ENCODE results near the gene DCAF11. TPM values are rescaled to one million over a fixed set of nuclear protein-coding genes. Genes with fewer than 3 reads are reported as not detected.

DCAF11 gene
- total and polyA plus RNA-seq, 2 donors (not counting 1 experiment from before 2014, with no cell fraction given) = 64.5 to 96.3 TPM

- DNase-seq (no peak), ATAC-seq (ENCODE audit: low read depth) (no peak)
- peaks cover 0 to 24% of the 10 kb centered on the region in 2 experiments for H3K36me3 ChIP-seq (replicated peaks in 1 of 2; ENCODE audit: control extremely low read depth in 1 of 2, control insufficient read depth in 1 of 2, extremely low read depth in 1 of 2, insufficient read depth in 2 of 2, low read length in 1 of 2)
- H3K4me1 ChIP-seq (ENCODE audit: control insufficient read depth in 2 of 2, insufficient read depth in 2 of 2, low read length in 2 of 2) = peaks cover 8 to 10% of the 10 kb centered on the region in 2 donors
- no peak overlapping the region for H3K4me3 ChIP-seq (ENCODE audit: control extremely low read depth in 1 of 5, extremely low read depth in 1 of 5, insufficient read depth in 1 of 5, low read depth in 2 of 5, low read length in 4 of 5)
- no peak overlapping the region for H3K4me2 ChIP-seq (replicated peaks; ENCODE audit: low read depth, low read length, poor library complexity, severe bottlenecking)
- Mint-ChIP-seq H3K9me3 (ENCODE audit: insufficient read depth) (no peaks in the 10 kb centered on the region), H3K4me3 (no peak overlapping the region), H3K4me1 (peaks cover 9% of the 10 kb centered on the region), H3K27me3 (no peaks in the 10 kb centered on the region), H3K27ac (no peak overlapping the region)
- no peaks in the 10 kb centered on the region for H3K27me3 ChIP-seq (replicated peaks in 1 of 4; ENCODE audit: control extremely low read depth in 1 of 4, control insufficient read depth in 3 of 4, insufficient read depth in 4 of 4, low read length in 3 of 4)
- H2AFZ ChIP-seq (ENCODE audit: insufficient read depth, low read depth, low read length, poor library complexity, severe bottlenecking) = no peak overlapping the region
- TF ChIP-seq CTCF (IDR thresholded peaks at IDR 0.05) (no peak), EZH2 (IDR thresholded peaks at IDR 0.05; ENCODE audit: borderline replicate concordance, insufficient read depth, low read depth, low read length, poor library complexity, severe bottlenecking) (no peak)
- H3K27ac ChIP-seq (ENCODE audit: low read length in 2 of 2) = no peak overlapping the region
- no peaks in the 10 kb centered on the region for H3K9me3 ChIP-seq (ENCODE audit: control extremely low read depth in 1 of 3, control insufficient read depth in 2 of 3, insufficient read depth in 1 of 3, low read length in 2 of 3)
- H4K20me1 ChIP-seq (ENCODE audit: control insufficient read depth, insufficient read depth, low read length, poor library complexity, severe bottlenecking) = no peaks in the 10 kb centered on the region
- peaks cover 33% of the 10 kb centered on the region for H3K79me2 ChIP-seq (ENCODE audit: control insufficient read depth, insufficient read depth, low read length)
- CTCF ChIA-PET = interaction anchor here (0.7 to 11.7 kb wide), 13 partner anchors 10 to 475 kb away, joined by 3 to 292 read pairs (median 7); partner anchors contain the start of genes CARMIL3, IPO4, IRF9 and PCK2
- POLR2A ChIA-PET = interaction anchor here (0.7 to 0.8 kb wide), 2 partner anchors 72 to 193 kb away, joined by 3 to 5 read pairs; partner anchors contain the start of genes DHRS1 and NOP9
- no CpG with 5 or more reads among the region's 4 CpGs for WGBS (ENCODE audit: insufficient coverage)
- intact Hi-C loops (cut with micrococcal nuclease) = loop anchor here (10.0 kb wide), 1 partner anchor 122 kb away; the partner anchor contains the start of gene DHRS4L2
- no peak overlapping the region for H3K9ac ChIP-seq (ENCODE audit: low read length)
These were observed 7.8 kb upstream of the DCAF11 start for GRCh38 chr14:24106672-24107271.

- Histone ChIP-seq H3K4me2 (replicated peaks; ENCODE audit: low read depth, low read length, poor library complexity, severe bottlenecking) (peak overlapping the region; percentile 16), H3K9me3 (ENCODE audit: control extremely low read depth in 1 of 3, control insufficient read depth in 2 of 3, insufficient read depth in 1 of 3, low read length in 2 of 3) (no peaks in the 10 kb centered on the region), H3K79me2 (ENCODE audit: control insufficient read depth, insufficient read depth, low read length) (peaks cover 29% of the 10 kb centered on the region), H3K9ac (ENCODE audit: low read length) (no peak overlapping the region), H3K4me3 (ENCODE audit: control extremely low read depth in 1 of 5, extremely low read depth in 1 of 5, insufficient read depth in 1 of 5, low read depth in 2 of 5, low read length in 4 of 5) (no peak overlapping the region), H4K20me1 (ENCODE audit: control insufficient read depth, insufficient read depth, low read length, poor library complexity, severe bottlenecking) (no peaks in the 10 kb centered on the region), H3K27ac (ENCODE audit: low read length in 2 of 2) (peak overlapping the region; percentile 44 to 68), H3K36me3 (replicated peaks in 1 of 2; ENCODE audit: control extremely low read depth in 1 of 2, control insufficient read depth in 1 of 2, extremely low read depth in 1 of 2, insufficient read depth in 2 of 2, low read length in 1 of 2) (peaks cover 0 to 12% of the 10 kb centered on the region in 2 experiments), H3K4me1 (ENCODE audit: control insufficient read depth in 2 of 2, insufficient read depth in 2 of 2, low read length in 2 of 2) (peaks cover 10 to 13% of the 10 kb centered on the region in 2 donors), H3K27me3 (replicated peaks in 1 of 4; ENCODE audit: control extremely low read depth in 1 of 4, control insufficient read depth in 3 of 4, insufficient read depth in 4 of 4, low read length in 3 of 4) (no peaks in the 10 kb centered on the region), H2AFZ (ENCODE audit: insufficient read depth, low read depth, low read length, poor library complexity, severe bottlenecking) (peak overlapping the region; percentile 54)
- CTCF ChIA-PET = interaction anchor here (0.6 to 11.7 kb wide), 45 partner anchors 8 to 630 kb away, joined by 3 to 292 read pairs (median 5); partner anchors contain the start of genes CARMIL3, CPNE6, IRF9 and PCK2
- Mint-ChIP-seq H3K27ac (peak overlapping the region; percentile 95), H3K9me3 (ENCODE audit: insufficient read depth) (no peaks in the 10 kb centered on the region), H3K4me1 (peaks cover 11% of the 10 kb centered on the region), H3K27me3 (no peaks in the 10 kb centered on the region), H3K4me3 (no peak overlapping the region)
- POLR2A ChIA-PET = interaction anchor here (0.6 to 4.1 kb wide), 5 partner anchors 14 to 122 kb away, joined by 3 to 23 read pairs (median 4); partner anchors contain the start of genes IRF9 and PCK2
- ATAC-seq (ENCODE audit: low read depth) (peak; percentile 14), DNase-seq (no peak)
- no peak for TF ChIP-seq CTCF (IDR thresholded peaks at IDR 0.05)
- TF ChIP-seq EZH2 (IDR thresholded peaks at IDR 0.05; ENCODE audit: borderline replicate concordance, insufficient read depth, low read depth, low read length, poor library complexity, severe bottlenecking) = no peak
- WGBS (ENCODE audit: insufficient coverage) = 100% methylated on average over 1 of the region's 5 CpGs
- intact Hi-C loops (cut with micrococcal nuclease) = loop anchor here (1.0 to 10.0 kb wide), 4 partner anchors 14 to 124 kb away; partner anchors contain the start of genes DHRS4L2, IRF9 and PCK2
These were observed 6.2 kb upstream of the DCAF11 start for GRCh38 chr14:24108336-24108874.
